H1 (cell line): ENCODE results near the gene ACE. TPM values are rescaled to one million over a fixed set of nuclear protein-coding genes. Genes with fewer than 3 reads are reported as not detected.

Experiments
- CEBPB ChIP-seq: IDR thresholded peaks from 2 replicates; pipeline ENCODE4 v1.6.1; 2012; ENCODE audit warnings: low read depth, low read length
- KDM4A ChIP-seq: IDR thresholded peaks from one replicate; pipeline ENCODE4 v1.7.1; 2012; ENCODE audit warnings: low read depth, mild to moderate bottlenecking, moderate library complexity, low read length, inconsistent platforms; ENCODE audit not compliant: severe bottlenecking
- NRF1 ChIP-seq: IDR thresholded peaks from 2 replicates; pipeline ENCODE4 v1.6.1; 2011; ENCODE audit warnings: mild to moderate bottlenecking, low read depth, low read length, improper control_type of control experiment
- SIX5 ChIP-seq: IDR thresholded peaks from 2 replicates; pipeline ENCODE4 v1.6.1; 2011; ENCODE audit warnings: mild to moderate bottlenecking, low read depth, low read length
- SUZ12 ChIP-seq: fragments of 200-600 bp; sonication (generic); IDR thresholded peaks from 2 replicates; pipeline ENCODE4 v1.6.1; 2012; ENCODE audit warnings: mild to moderate bottlenecking, inconsistent platforms, low read length, moderate library complexity, mixed read lengths
- TCF12 ChIP-seq: IDR thresholded peaks from 2 replicates; pipeline ENCODE4 v1.6.1; 2011; ENCODE audit warnings: low read depth, mild to moderate bottlenecking, low read length
- polyA plus RNA-seq, 7 experiments: library from polyadenylated mRNA; depleted of rRNA in 3 of 7; stranded (reverse) in 5 of 7; unstranded in 2 of 7; fragments of >200 nt in 5 of 7; fragments of 200-250 nt in 2 of 7; gene quantifications; 1 replicate in 5 of 7; 2 replicates in 1 of 7; 4 replicates in 1 of 7; pipeline versions ENCODE4 v1.2.1 to v1.2.3, GENCODE V29; 2011 to 2013; ENCODE audit warnings: missing spikeins in 2 of 7, mixed read lengths in 2 of 7
- total RNA-seq: library from RNA; stranded (reverse); fragmentation: NEBNext Ultra II Directional; extraction: Animal tissue kit (Norgen Biotek cat#: 25700); gene quantifications from 2 replicates; pipeline ENCODE4 v1.2.1, GENCODE V29; 2021
- TF ChIP-seq, protein P1 (sequence below), 3 experiments: IDR thresholded peaks; 1 replicate in 2 of 3; 2 replicates in 1 of 3; pipeline versions ENCODE4 v1.5.1 to v1.6.1; 2011; ENCODE audit warnings: low read length in 3 of 3, mild to moderate bottlenecking in 3 of 3, inconsistent platforms in 2 of 3, low read depth in 1 of 3, moderate library complexity in 1 of 3; ENCODE audit not compliant: insufficient read depth in 1 of 3; ENCODE audit errors: control extremely low read depth in 1 of 3

The ACE gene
- total and polyA plus RNA-seq, 2 of the 8 experiments (the other 6 are each of a cell fraction or from before 2014, with no cell fraction given) = 2.5 to 5.5 TPM

DNA sequence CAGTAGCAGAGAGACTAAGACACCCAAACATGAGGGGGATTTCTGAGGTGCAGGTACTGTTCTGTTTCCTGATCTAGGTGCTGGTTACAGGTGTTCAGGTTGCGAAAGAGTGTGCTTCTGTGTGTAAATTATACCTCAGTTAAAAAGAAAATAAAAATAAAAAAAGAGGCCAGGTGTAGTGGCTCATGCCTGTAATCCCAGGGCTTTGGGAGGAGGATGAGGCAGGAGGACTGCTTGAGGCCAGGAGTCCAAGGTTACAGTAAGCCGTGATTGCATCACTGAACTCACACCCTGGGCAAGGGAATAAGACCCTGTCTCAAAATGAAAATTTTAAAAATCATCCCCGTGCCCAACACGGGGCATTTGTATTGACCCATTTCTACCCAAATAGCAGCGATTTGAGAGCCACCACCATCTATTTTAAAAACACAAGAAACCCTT is 70.2 kb downstream of the ACE start (continued):
- TF ChIP-seq, protein P1, sequence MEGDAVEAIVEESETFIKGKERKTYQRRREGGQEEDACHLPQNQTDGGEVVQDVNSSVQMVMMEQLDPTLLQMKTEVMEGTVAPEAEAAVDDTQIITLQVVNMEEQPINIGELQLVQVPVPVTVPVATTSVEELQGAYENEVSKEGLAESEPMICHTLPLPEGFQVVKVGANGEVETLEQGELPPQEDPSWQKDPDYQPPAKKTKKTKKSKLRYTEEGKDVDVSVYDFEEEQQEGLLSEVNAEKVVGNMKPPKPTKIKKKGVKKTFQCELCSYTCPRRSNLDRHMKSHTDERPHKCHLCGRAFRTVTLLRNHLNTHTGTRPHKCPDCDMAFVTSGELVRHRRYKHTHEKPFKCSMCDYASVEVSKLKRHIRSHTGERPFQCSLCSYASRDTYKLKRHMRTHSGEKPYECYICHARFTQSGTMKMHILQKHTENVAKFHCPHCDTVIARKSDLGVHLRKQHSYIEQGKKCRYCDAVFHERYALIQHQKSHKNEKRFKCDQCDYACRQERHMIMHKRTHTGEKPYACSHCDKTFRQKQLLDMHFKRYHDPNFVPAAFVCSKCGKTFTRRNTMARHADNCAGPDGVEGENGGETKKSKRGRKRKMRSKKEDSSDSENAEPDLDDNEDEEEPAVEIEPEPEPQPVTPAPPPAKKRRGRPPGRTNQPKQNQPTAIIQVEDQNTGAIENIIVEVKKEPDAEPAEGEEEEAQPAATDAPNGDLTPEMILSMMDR (IDR thresholded peaks at IDR 0.05; ENCODE audit: control extremely low read depth in 1 of 3, insufficient read depth in 1 of 3, low read depth in 1 of 3, low read length in 3 of 3) = no peak
- TF ChIP-seq SUZ12 = no peak
- no peak for TF ChIP-seq TCF12
- no peak for TF ChIP-seq CEBPB
- TF ChIP-seq KDM4A = no peak
- TF ChIP-seq NRF1 = no peak
- TF ChIP-seq SIX5 = no peak

Other genes starting within 250 kb of the ACE start
- gene CYB561, start 30.8 kb upstream of the ACE start, total RNA-seq = 23.4 and 26.0 TPM in 2 replicates
- gene CYB561, start 30.8 kb upstream of the ACE start, polyA plus RNA-seq (2011; rRNA removed) = 19.7 and 34.2 TPM in 2 replicates
- 1.8 TPM in 2 replicates for gene KCNH6, start 46.3 kb downstream of the ACE start, total RNA-seq
- gene KCNH6, start 46.3 kb downstream of the ACE start, polyA plus RNA-seq (2011; rRNA removed) = 3.6 and 5.0 TPM in 2 replicates
- gene DCAF7, start 73.4 kb downstream of the ACE start, total RNA-seq = 87.3 and 94.1 TPM in 2 replicates
- 74.9 and 97.4 TPM in 2 replicates for gene DCAF7, start 73.4 kb downstream of the ACE start, polyA plus RNA-seq (2011; rRNA removed)
- gene TACO1, start 123.8 kb downstream of the ACE start, total RNA-seq = 23.6 and 24.0 TPM in 2 replicates
- 19.1 and 19.8 TPM in 2 replicates for gene TACO1, start 123.8 kb downstream of the ACE start, polyA plus RNA-seq (2011; rRNA removed)
- gene MAP3K3, start 145.4 kb downstream of the ACE start, total RNA-seq = 21.0 and 22.6 TPM in 2 replicates
- 10.3 and 14.8 TPM in 2 replicates for gene MAP3K3, start 145.4 kb downstream of the ACE start, polyA plus RNA-seq (2011; rRNA removed)
- 77.2 and 78.6 TPM in 2 replicates for gene LIMD2, start 223.1 kb downstream of the ACE start, total RNA-seq
- 72.0 and 92.0 TPM in 2 replicates for gene LIMD2, start 223.1 kb downstream of the ACE start, polyA plus RNA-seq (2011; rRNA removed)